ENCODE measurements around the gene GHRH.

GHRH gene

DNA sequence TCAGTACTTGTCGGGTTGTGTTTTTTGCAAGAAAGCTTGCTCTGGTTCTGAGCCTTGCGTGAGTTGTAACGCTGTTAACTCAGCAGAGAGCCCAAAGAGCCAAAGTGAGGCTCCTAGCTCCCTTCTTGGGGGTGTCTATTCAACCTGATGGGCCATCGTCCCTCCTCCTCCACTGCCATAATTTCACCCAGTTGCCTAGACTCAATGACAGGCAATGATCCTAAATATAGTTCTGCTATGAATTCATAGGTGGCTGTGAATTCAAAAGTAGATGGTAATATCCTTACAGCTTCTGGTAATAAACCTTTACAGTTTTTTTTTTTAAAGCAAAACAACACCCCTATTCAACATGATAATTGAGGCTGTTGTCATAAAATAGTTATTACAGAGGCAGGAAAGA, 39.5 kb downstream of the GHRH start:
- TF ChIP-seq CTCF (IDR thresholded peaks at IDR 0.05; ENCODE audit: low read depth, low read length), result no peak
- no peak overlapping the region for H3K4me3 ChIP-seq (ENCODE audit: low read depth, low read length)

DNA sequence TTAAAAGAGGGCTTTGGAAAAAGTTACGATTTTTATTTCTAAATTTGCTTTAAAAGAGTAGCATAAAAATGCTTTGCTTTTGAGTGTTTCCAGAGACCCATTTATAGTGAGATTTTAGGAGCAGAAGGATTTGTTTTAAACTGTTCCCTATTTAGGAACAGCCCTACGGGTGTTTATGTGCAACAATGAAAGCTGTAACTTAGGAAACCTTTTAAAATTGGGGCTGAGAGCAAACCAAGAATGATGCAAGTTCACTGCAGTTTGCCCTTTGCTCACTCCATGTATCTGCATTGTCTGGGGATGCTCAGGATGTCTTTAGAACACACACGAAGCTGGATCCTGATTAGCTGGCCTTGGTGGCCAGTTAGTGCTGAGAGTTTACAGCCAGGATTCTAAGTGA, 40.9 kb downstream of the GHRH start:
- H3K4me3 ChIP-seq (ENCODE audit: low read depth, low read length), result no peak overlapping the region
- TF ChIP-seq CTCF (IDR thresholded peaks at IDR 0.05; ENCODE audit: low read depth, low read length), result no peak

GRCh38 chr20:37219751-37220668, 41.6 kb downstream of the GHRH start:
- TF ChIP-seq CTCF (IDR thresholded peaks at IDR 0.05; ENCODE audit: low read depth, low read length), result no peak
- H3K4me3 ChIP-seq (ENCODE audit: low read depth, low read length), result no peak overlapping the region

GRCh38 chr20:37218976-37219375, 42.6 kb downstream of the GHRH start:
- no peak for TF ChIP-seq CTCF (IDR thresholded peaks at IDR 0.05; ENCODE audit: low read depth, low read length)
- no peak overlapping the region for H3K4me3 ChIP-seq (ENCODE audit: low read depth, low read length)

GRCh38 chr20:37218441-37218840, 43.2 kb downstream of the GHRH start:
- no peak for TF ChIP-seq CTCF (IDR thresholded peaks at IDR 0.05; ENCODE audit: low read depth, low read length)
- no peak overlapping the region for H3K4me3 ChIP-seq (ENCODE audit: low read depth, low read length)

GRCh38 chr20:37209661-37210314, 51.8 kb downstream of the GHRH start:
- H3K4me3 ChIP-seq (ENCODE audit: low read depth, low read length), result no peak overlapping the region
- no peak for TF ChIP-seq CTCF (IDR thresholded peaks at IDR 0.05; ENCODE audit: low read depth, low read length)

DNA sequence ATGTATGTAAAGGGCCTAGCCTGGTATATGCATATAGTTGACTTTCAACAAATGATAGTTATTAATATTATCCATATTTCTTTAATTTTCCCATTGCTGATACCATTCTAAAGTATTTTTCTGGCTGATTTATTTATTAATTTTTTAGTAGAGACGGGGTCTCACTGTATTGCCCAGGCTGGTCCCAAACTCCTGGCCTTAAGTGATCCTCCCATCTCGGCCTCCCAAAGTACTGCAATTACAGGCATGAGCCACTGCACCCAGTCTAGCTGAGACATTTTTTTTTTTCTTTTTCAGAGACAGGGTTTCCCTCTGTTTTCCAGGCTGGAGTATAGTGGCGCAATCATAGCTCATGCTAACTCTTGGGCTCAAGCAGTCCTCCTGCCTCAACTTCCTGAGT, 52.4 kb downstream of the GHRH start:
- no peak overlapping the region for H3K4me3 ChIP-seq (ENCODE audit: low read depth, low read length)
- no peak for TF ChIP-seq CTCF (IDR thresholded peaks at IDR 0.05; ENCODE audit: low read depth, low read length)

Measured in WI38 (cell line).